Neural crest cell (in vitro differentiated cells): ENCODE measurements around the gene PCID2. TPM values are rescaled to one million over a fixed set of nuclear protein-coding genes. Genes with fewer than 3 reads are reported as not detected.

Experiments
- DNase-seq: peaks from one replicate; pipeline ENCODE4 v3.0.0; 2021; ENCODE audit warnings: low read depth, mixed read lengths, low spot score
- H3K27ac Mint-ChIP-seq: one replicate; pipeline ENCODE4 v1.8.0; 2021; ENCODE audit warnings: mild to moderate bottlenecking, mixed read lengths; ENCODE audit not compliant: unreplicated experiment
- H3K27me3 Mint-ChIP-seq: 2 replicates; pipeline ENCODE4 v1.8.0; 2021; ENCODE audit warnings: low read depth, mild to moderate bottlenecking, mixed read lengths
- H3K36me3 Mint-ChIP-seq: 2 replicates; pipeline ENCODE4 v1.8.0; 2021; ENCODE audit warnings: low read depth, mild to moderate bottlenecking, mixed read lengths
- H3K4me1 Mint-ChIP-seq: 2 replicates; pipeline ENCODE4 v1.8.0; 2021; ENCODE audit warnings: mixed read lengths
- H3K4me3 Mint-ChIP-seq: one replicate; pipeline ENCODE4 v1.8.0; 2021; ENCODE audit warnings: mild to moderate bottlenecking, mixed read lengths
- H3K9me3 Mint-ChIP-seq: 2 replicates; pipeline ENCODE4 v1.8.0; 2021; ENCODE audit warnings: mixed read lengths
- CTCF ChIP-seq: fragments of 200-600 bp; sonication (generic); conservative IDR thresholded peaks from 2 replicates; pipeline ENCODE4 v1.5.0; 2021; ENCODE audit warnings: antibody characterized with exemption, mild to moderate bottlenecking
- total RNA-seq: library from RNA; stranded (reverse); gene quantifications from 2 replicates; pipeline ENCODE4 v1.2.1, GENCODE V29; 2021

Gene PCID2
- total RNA-seq, 1 donor from 2014 or later: 60.4 TPM

GRCh38 chr13:113172419-113172926 is 36.0 kb downstream of the PCID2 start:
- H3K4me3 Mint-ChIP-seq: no peak overlapping the region
- no peak for DNase-seq
- H3K27me3 Mint-ChIP-seq: no peaks in the 10 kb centered on the region
- H3K9me3 Mint-ChIP-seq: no peaks in the 10 kb centered on the region
- H3K36me3 Mint-ChIP-seq: peaks cover 21% of the 10 kb centered on the region
- no peak for TF ChIP-seq CTCF
- no peak overlapping the region for H3K27ac Mint-ChIP-seq
- H3K4me1 Mint-ChIP-seq: no peaks in the 10 kb centered on the region

- TF ChIP-seq CTCF: no peak
- Mint-ChIP-seq H3K36me3 (peaks cover 26% of the 10 kb centered on the region), H3K4me3 (no peak overlapping the region), H3K27ac (no peak overlapping the region), H3K4me1 (no peaks in the 10 kb centered on the region), H3K9me3 (no peaks in the 10 kb centered on the region), H3K27me3 (no peaks in the 10 kb centered on the region)
- DNase-seq: no peak
These were observed 37.0 kb downstream of the PCID2 start for GRCh38 chr13:113171250-113172125.

- no peak for DNase-seq
- no peaks in the 10 kb centered on the region for H3K9me3 Mint-ChIP-seq
- no peak overlapping the region for H3K27ac Mint-ChIP-seq
- no peaks in the 10 kb centered on the region for H3K27me3 Mint-ChIP-seq
- no peak overlapping the region for H3K4me3 Mint-ChIP-seq
- H3K4me1 Mint-ChIP-seq: no peaks in the 10 kb centered on the region
- peaks cover 23% of the 10 kb centered on the region for H3K36me3 Mint-ChIP-seq
- TF ChIP-seq CTCF: no peak
These were observed 38.0 kb downstream of the PCID2 start for GRCh38 chr13:113170511-113170910.

GRCh38 chr13:113169277-113170272 is 38.9 kb downstream of the PCID2 start:
- H3K36me3 Mint-ChIP-seq: peaks cover 23% of the 10 kb centered on the region
- H3K27me3 Mint-ChIP-seq: no peaks in the 10 kb centered on the region
- H3K9me3 Mint-ChIP-seq: no peaks in the 10 kb centered on the region
- H3K4me1 Mint-ChIP-seq: no peaks in the 10 kb centered on the region
- no peak for TF ChIP-seq CTCF
- H3K27ac Mint-ChIP-seq: no peak overlapping the region
- no peak for DNase-seq
- no peak overlapping the region for H3K4me3 Mint-ChIP-seq

- H3K9me3 Mint-ChIP-seq: no peaks in the 10 kb centered on the region
- no peak for TF ChIP-seq CTCF
- H3K27me3 Mint-ChIP-seq: peaks cover 5% of the 10 kb centered on the region
- no peak overlapping the region for H3K27ac Mint-ChIP-seq
- no peaks in the 10 kb centered on the region for H3K4me1 Mint-ChIP-seq
- peaks cover 20% of the 10 kb centered on the region for H3K36me3 Mint-ChIP-seq
- H3K4me3 Mint-ChIP-seq: no peak overlapping the region
- DNase-seq: no peak
These were observed 40.3 kb downstream of the PCID2 start for GRCh38 chr13:113168211-113168610.
